Measurements from ENCODE around the gene TMEM63C.

DNA sequence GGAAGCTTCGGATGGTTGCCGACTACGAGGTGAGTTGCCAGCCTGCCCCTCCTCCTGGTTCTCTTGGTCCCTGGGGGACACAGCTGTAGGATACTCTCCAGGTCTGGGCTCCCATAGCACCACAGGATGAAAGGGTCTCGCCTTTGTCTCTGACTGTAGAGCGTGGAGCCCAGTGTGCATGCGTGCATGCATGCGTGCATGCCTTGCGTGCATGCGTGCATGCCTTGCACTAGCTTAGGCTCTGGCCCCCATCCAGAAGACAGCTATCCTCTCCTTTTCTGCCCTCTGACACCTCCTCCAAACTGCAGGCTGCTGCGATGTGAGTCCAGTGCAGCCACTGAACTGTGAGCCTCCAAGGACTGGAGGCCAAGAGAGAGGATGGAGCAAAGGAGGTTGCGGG is 70.3 kb downstream of the TMEM63C start:
- TF ChIP-seq, protein P1, sequence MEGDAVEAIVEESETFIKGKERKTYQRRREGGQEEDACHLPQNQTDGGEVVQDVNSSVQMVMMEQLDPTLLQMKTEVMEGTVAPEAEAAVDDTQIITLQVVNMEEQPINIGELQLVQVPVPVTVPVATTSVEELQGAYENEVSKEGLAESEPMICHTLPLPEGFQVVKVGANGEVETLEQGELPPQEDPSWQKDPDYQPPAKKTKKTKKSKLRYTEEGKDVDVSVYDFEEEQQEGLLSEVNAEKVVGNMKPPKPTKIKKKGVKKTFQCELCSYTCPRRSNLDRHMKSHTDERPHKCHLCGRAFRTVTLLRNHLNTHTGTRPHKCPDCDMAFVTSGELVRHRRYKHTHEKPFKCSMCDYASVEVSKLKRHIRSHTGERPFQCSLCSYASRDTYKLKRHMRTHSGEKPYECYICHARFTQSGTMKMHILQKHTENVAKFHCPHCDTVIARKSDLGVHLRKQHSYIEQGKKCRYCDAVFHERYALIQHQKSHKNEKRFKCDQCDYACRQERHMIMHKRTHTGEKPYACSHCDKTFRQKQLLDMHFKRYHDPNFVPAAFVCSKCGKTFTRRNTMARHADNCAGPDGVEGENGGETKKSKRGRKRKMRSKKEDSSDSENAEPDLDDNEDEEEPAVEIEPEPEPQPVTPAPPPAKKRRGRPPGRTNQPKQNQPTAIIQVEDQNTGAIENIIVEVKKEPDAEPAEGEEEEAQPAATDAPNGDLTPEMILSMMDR (IDR thresholded peaks at IDR 0.05), result no peak
- TF ChIP-seq EZH2 (IDR thresholded peaks at IDR 0.05; ENCODE audit: borderline replicate concordance, insufficient read depth, low read depth, low read length, poor library complexity, severe bottlenecking), result no peak
